Measurements from ENCODE around the gene DDX47.
"Not testable (repeated sequence)": the region's sequence is repeated elsewhere in the genome, so short reads cannot be mapped to it uniquely, and the experiment has no call there.

Gene DDX47

GRCh38 chr12:12835378-12836146, 22.4 kb downstream of the DDX47 start:
- no peak for DNase-seq

GRCh38 chr12:12836571-12836970, 23.4 kb downstream of the DDX47 start:
- DNase-seq: no peak

DNA sequence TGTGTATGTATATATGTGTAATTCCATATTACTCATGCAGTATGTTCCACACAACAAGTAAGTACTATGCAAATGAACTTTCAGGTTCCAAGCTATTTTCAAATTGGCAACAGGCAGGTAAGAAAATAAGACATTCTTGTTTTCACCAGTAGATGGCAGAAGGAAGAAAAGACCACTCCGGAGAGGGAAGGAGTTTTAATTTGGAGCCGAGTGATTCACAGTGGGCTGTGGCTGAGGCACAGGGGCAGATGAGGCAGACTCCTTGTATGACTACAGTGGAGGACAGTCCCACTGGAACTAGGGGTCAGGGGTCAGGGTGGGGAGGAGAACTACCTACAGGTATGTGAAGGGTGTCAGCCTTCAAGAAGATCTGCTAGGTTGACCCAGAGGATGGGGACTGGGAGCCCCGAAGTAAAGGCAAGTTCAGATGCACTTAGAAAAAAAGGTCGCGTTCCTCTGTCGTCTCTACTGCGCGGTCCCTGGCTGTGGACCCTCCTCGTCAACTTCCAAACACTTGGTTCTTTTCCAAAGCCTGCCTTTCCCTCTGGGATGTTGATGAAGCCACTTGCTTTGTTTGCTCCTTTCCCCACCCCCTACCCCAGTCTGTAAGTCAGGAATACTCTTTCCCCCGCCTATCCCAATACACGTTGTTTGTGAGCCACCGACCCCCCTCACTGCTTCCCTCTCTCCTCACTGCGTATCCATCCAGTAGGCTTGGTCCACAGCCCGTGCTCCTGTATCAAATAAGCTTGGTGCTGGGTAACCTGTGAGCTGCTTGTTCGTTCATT, 24.1 kb downstream of the DDX47 start:
- peak; percentile 65 for DNase-seq

DNA sequence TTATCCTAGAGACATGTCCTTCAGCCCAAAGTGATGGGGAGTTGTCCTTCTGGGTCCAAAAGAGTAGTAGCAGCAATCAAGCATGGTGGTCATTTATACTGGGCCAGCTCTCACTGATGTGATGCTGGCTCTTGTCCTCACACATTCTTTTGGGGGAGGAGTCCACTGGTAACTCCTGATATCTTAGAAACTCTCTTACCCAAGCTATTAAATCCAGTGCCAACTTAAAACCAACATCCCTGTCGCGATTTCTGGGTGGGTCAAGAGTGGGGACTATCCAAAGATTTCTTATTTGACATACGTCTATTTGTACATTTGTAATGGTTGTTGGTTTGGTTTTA, 24.6 kb downstream of the DDX47 start:
- DNase-seq: no peak

GRCh38 chr12:12839003-12839395, 25.9 kb downstream of the DDX47 start:
- DNase-seq: no peak

GRCh38 chr12:12839439-12839838, 26.3 kb downstream of the DDX47 start:
- DNase-seq: not testable (repeated sequence)

GRCh38 chr12:12839873-12840579, 26.9 kb downstream of the DDX47 start:
- DNase-seq: no peak

DNA sequence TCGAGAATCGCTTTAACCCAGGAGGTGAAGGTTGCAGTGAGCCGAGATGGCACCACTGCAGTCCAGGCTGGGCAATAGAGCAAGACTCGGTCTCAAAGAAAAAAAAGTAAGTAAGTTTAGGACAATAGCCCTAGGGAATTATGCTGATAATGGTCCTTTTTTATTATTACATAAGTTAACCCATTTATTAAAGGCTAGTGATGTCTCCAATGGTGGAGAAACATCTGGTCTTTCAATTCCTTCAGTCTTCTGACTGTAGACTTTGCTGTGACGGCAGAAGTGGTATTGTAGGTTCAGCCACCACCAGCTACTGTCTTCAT, 27.4 kb downstream of the DDX47 start:
- no peak for DNase-seq

DNA sequence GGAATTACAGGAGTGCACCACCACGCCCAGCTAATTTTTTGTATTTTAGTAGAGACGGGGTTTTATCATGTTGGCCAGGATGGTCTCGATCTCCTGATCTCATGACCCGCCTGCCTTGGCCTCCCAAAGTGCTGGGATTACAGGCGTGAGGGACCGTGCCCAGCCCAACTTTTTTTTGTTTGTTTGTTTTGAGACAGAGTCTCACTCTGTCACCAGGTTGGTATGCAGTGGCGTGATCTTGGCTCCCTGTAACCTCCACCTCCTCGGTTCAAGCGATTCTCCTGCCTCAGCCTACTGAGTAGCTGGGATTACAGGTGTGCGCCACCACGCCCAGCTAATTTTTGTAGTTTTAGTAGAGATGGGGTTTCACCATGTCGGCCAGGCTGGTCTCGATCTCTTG, 28.3 kb downstream of the DDX47 start:
- not testable (repeated sequence) for DNase-seq

- DNase-seq: no peak
Observed at GRCh38 chr12:12845794-12846243, 32.7 kb downstream of the DDX47 start.

DNA sequence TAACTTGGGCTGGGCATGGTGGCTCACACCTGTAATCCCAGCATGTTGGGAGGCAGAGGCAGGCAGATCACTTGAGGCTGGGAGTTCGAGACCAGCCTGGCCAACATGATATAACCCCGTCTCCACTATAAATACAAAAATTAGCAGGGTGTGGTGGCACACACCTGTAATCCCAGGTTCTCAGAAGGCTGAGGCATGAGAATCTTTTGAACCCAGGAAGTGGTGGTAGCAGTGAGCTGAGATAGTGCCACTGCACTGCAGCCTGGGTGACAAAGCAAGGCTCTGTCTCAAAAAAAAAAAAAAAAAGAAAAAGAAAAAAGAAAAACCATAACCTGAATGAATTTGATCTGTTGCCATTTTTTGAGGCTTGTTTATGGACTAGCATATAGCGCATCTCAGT, 33.6 kb downstream of the DDX47 start:
- DNase-seq: not testable (repeated sequence)

GRCh38 chr12:12853435-12853834, 40.3 kb downstream of the DDX47 start:
- no peak for DNase-seq

- DNase-seq: no peak
Observed at GRCh38 chr12:12859690-12860089, 46.5 kb downstream of the DDX47 start.

DNA sequence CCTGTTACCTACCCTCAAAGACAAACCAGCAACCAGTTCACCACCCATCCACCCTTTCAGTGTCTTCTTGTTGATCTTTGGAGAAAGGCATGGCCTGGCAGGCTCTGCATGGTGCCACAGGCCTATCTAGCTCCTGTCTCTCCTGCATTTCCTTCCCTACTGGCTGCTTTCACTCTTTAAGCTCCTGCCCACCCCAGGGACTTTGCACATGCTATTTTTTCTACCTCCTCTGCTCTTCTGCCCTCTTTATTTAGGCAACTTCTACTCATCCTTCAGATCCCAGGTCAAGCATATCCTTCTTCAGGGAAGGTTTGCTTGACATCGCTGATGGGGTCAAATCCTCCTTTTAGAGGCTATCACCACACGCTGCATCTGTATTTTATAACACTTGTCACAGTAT, 51.1 kb downstream of the DDX47 start:
- no peak for DNase-seq

- no peak for DNase-seq
Observed at GRCh38 chr12:12868477-12869235, 55.5 kb downstream of the DDX47 start.

DNA sequence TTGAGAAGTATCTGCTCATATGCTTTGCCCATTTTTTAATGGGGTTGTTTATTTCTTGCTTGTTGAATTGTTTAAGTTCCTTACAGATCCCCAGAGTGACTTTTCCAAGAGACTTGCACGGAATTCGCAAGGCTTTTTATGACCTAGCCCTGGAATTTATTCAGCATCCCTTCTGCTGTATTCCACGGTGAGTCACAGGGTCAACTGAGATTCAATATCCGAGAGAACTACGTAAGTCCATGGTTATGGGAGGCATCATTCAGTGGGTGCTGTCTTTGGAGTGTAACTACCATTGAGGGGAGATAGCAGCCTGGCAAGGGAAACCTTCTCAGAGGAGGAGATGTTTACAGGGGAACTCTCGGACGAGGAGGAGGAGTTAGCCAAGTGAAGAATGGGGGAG, 57.3 kb downstream of the DDX47 start:
- DNase-seq: no peak

DNA sequence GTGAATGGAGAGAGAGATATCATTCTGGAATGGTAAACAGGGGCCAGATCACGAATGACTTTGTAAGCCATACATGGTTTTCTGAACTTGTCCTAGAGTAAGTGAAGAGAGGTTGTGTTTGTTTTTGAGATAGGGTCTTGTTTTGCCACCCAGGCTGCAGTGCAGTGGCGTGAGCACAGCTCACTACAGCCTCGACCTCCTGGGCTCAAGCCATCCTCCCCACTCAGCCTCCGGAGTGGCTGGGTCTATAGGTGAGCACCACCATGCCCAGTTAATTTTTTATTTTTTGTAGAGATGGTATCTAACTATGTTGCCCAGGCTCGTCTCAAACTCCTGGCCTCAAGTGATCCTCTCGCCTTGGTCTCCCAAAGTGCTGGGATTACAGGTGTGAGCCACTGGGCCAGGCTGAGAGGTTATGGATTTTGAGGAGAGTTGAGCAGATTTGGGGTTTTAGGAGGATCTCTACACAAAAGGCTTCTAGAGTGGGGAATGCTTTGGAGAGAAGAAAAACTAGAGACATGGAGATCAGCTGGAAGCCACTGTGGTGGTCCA, 58.5 kb downstream of the DDX47 start:
- no peak for DNase-seq

- no peak for DNase-seq
Observed at GRCh38 chr12:12872139-12872933, 59.2 kb downstream of the DDX47 start.

DNA sequence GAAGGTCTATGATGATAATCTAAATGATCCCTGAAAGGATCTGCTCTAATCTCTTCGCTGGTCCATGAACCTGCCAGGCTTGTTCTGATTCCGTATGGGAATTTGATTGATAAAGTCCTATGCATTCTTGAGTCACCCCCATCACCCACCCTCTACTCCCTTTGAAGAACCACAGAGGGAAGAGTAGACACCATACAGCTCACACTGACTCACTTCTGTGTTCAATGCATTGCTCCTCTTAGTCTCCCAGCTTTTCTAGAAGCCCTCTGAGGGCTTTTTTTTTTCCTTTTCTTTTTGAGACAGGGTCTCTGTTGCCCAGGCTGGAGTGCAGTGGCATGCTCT, 59.8 kb downstream of the DDX47 start:
- DNase-seq: no peak

- DNase-seq: no peak
Observed at GRCh38 chr12:12874029-12874428, 60.9 kb downstream of the DDX47 start.

GRCh38 chr12:12875301-12875700, 62.2 kb downstream of the DDX47 start:
- not testable (repeated sequence) for DNase-seq

GRCh38 chr12:12877153-12877768, 64.1 kb downstream of the DDX47 start:
- DNase-seq: no peak
